CD4-positive, alpha-beta T cell treated with Interleukin-1 beta for 1 hour (primary cell): ENCODE results near the gene ARL14.
A peak's percentile ranks its signal among the peaks of the same experiment; 100 is the strongest.

Source experiments
- DNase-seq, 2 donors: peaks; one replicate each; pipeline ENCODE4 v3.0.0-alpha.2; 2020 to 2022

ARL14 gene

DNA sequence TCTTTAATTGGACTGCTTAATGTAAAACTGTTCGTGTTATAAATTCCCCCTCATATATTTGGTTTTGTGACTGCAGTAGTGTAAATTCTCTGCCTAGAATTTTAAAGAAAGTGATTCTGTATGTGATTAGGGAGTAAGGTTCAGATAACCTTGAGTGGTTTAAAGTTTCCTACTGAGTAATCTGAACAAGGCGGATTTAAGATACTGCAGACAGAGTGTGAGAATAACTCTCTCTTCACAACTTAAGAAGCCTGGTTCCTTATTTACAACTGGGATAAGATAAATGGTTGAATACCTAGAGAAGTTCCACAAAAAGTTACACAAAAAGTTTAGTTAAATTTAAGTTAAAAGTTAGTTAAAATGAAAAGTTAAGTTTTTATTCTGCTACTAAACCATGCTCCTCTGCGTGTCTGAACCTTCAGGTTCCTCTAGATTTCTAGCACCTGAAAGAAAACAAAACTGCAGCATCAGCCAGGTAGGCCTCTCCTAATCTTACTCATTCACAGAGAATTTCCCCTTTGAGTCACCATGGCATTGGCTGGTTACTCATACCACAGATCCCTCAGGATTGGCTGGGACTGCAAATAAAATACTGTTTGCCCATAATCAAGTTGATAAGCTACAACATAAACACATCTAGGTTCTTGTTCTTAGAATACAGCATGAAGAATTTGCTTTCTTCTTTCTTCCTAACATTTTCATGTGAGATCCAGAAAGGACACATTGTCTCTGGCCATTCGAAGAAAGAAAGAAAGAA, at the start of gene ARL14:
TSS of gene ARL14 (plus strand) at position 614 of the 757 bp plus-strand sequence. CDS start 187 bp downstream, outside the sequence.
- no peak for DNase-seq

DNA sequence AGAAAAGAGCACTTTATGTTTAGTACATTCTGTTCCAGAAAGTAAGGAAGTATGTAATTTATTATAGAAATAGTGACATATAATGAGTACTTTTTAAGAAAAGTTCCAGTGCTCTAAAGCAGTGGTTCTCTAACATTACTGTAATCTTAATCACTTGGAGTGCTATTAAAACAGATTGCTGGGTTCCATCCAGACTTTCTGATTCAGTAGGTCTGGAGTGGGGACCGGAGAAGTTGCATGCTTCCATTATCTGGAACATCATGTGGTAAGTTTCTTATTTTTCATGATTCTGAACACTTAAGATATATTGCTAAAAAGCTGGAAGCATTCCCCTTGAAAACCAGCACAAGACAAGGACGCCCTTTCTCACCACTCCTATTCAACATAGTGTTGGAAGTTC, 47.5 kb upstream of the ARL14 start:
- no peak for DNase-seq

DNA sequence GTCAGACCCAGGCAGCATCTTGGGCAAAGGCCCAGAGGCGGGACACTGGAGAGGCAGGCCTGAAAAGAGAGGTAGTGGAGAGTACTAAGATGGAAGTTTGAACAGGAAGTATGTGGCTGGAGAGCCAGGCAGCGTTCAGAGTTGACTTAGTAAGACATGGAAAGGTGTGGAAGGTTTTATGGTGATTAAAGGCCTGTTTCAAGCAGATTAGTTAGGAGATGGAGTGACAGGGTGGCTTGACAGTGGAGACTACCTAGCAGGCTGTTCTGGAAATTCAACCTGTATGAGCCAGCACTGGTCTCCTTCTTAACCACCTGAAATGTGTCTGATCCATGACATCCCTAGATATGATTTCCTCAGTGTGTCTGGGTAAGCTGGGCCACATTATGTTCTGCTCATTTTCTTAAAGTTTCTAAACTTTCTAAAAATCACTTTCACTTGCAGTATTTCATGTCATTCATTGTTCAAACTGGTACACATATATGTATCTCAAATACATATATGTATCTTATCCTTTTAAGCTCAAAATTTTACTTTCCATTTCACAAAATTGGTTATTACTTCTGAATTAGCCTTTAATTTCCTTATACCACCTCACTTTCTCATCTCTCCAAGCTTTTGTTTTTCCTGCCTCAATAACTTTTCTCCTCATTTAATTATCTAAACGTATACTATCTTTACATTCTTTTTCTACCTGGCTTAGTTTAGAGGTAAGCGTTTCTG, 43.4 kb upstream of the ARL14 start:
- no peak for DNase-seq

DNA sequence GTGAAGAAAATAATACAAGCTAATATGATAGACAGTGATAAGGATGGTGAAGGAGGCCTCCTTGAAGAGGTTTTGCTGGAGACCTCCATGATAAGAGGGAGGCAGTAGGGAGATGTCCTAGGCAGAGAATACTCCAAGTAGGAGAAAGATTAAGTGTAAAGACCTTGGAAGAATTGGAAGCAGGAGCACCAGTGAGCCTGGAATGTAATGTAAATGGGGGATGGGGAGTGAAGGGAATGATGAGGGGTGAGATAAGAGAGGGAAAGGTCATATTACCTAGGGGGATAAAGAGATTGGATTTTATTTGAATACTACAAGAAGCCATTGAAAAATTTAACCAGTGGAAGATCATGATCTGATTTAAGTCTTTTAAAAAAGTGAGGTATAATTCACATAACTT, 41.7 kb upstream of the ARL14 start:
- DNase-seq, result no peak

DNA sequence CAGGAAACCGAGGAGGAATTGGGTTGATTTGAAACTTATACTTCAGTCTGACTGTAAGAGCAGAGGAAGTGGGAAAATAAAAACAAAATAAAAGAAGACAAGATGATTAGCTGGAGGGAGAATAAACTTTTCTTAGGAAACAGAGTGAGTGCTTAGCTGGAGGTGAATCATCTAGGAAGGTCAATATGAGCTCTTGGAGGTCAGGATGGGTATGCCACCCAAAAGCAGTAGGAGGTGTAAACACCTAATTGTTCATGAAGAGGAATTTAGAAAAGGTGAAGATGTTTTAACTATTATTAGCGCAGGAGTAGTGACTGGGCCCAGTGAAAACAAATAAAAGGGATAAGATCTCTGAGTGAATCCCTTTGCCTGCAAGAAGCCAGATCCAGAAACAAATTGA, 39.9 kb upstream of the ARL14 start:
- no peak for DNase-seq

DNA sequence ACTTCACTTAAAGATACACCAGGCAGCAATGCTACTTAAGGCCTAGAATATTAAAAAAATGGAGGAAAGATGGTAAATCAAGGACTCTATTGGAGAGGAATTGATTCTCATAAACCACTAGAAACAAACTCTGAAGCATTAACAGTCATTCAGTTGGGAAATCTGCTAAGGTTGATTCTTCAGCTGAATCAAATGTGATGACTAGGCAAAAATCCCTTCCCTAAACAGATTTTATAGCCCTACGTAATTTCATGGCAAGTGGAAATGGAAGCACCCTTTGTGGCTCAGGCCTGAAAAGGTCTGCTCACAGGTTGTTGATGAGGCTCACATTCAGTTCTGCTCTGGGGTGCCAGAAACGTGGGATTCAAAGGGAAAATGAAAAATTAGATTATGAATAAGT, 38.8 kb upstream of the ARL14 start:
- no peak for DNase-seq

DNA sequence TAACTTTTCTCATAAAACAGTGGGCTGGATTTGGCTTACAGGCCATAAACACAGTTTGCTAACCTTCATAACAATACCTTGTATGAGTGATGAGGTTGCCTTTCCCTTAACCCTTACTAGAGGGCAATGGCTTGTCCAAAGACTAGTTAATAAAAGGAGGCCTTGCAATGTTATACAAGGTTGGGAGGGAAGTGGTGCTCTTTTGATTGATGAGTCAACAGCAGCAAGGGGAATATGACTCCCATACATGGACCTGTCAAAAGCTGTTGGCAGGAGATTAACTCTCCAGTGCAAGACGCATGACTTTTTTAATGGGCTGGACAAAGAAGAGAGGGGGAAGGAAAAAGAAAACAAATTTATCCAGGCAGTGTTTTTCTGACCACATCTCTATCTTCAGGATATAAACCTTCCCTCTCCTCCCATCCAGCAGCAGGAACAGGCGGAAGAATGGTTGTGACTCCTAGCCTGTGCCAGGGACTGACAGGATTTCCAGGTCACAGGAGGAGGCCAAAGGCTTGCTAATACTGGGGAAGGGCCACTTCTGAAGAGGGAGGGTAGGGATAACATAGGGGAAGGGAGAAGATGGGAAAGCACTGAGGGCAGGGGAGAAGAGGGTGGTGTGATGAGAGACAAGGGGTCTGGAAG, 35.2 kb upstream of the ARL14 start:
- DNase-seq, result no peak

DNA sequence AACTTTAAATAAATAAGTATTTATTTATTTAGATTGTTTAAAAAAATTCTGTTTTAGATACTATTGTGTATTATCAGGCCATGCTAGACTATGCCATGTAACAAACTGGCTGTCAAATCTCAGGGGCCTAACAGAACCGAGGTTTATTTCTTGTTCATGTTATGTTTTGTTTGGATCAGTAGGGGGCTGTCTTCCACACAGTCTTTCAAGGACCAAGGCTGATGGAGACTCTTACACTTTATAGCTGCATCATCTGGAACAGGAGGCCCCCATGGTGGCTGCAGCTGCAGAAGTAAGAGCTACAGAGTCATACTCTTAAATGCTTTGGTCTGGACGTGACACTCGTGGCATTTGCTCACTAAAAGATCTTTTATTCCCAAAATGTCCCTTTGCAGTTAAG, 33.0 kb upstream of the ARL14 start:
- no peak for DNase-seq

DNA sequence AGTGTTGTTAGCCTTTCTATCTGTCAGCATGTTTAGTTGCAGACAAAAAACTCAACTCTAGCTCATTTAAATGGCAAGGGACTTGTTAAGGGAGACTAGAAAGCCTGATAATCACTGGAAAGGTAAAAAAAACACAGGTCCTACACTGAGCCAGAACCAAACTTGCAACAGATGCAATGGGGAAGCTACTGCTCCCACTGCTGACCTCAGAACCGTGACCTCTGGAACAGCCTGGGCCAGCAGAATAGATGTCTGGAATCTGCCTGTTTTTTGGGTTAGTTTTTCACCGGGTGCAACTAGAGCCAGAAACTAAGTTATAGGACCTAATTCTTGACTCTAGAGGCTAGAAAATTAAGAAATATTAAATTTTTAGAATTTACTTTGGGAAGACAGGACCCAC, 32.5 kb upstream of the ARL14 start:
- no peak for DNase-seq

DNA sequence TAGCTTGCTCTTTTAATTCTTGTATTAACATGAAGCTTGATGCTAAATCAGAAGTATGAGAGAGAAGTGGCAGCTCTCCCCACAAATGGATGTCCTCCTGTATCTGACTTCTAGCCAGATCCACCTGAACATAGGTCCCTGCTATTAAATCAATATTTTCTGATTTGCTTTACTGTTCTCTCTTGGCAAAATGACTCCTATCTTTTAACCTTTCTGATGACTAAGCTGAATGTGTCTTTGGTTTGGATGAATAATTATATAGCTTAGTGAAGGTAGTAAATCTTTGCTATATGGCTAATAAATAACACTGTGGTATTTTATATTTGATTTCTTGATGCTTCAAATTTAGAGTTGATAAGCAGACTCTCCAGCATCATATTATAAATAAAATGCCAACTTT, 28.3 kb upstream of the ARL14 start:
- DNase-seq, result no peak

DNA sequence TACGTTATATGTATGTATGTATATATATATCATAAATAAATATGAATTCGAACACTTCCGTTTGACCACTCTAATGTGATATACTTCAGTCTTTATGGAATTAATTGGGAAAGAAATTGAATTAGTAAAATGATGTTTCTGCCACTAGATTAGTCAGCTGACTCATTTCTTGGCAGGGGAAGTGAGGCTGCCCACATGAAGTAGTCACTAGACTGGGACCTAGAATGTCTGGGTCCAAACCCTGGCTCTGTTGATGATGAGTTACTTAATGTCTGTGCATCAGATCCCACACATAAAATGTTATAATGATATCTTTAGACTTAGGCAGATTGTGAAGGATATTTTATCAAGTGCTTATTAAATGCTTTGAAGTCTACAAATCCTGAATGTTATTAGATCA, 27.4 kb upstream of the ARL14 start:
- no peak for DNase-seq

DNA sequence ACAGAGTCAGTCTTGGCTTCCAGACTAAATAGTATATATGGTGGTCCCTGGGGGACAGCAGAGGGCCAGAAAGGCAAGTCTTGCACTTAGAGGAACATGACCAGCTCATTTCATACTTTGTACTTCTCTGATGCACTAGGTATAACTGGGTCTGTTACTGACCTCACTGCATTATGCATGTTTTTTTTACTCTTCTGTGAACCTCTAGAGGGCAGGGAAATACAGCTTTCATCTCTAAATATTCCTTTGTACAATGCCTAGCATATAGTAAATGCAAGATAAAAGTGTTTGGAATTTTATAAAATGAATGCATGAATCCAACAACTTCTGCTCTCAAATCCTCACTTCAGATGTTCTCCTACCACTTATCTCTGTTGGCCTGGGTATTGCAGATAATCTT, 23.4 kb upstream of the ARL14 start:
- no peak for DNase-seq

DNA sequence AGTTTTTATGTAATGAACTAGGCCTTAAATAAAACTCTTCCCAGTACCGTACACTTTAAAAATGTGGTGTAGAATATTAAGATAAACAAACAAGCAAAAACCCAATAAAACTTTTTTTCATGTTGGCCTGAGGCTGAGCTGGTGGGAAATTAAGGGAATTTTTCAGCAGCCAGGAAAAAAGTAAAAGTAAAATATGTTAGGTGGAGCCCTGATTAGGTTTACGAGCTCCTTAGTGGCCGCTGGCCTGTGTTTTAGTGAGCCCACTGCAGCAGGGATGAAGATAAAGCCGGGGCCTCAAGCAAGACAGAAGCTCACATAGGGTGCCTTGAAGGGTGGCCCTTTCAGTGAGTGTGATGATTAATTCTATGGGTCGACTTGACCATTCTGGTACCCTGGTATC, 16.1 kb upstream of the ARL14 start:
- no peak for DNase-seq

DNA sequence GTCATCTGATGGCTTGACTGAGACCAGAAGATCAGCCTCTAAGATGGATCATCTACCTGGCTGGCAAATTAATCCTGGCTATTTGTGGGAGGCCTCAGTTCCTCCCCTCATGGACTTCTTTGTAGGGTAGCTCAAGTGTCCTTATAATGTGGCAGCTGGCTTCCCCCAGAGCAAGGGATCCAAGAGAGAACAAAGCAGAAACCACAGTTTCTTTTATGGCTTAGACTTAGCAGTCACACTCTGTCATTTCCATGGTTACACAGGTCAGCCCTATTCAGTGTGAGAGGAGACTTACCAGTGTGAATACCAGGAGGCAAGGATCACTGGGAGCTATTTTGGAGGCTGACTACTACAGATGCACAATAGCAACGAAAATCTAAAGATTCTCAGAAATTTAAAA, 15.3 kb upstream of the ARL14 start:
- no peak for DNase-seq

DNA sequence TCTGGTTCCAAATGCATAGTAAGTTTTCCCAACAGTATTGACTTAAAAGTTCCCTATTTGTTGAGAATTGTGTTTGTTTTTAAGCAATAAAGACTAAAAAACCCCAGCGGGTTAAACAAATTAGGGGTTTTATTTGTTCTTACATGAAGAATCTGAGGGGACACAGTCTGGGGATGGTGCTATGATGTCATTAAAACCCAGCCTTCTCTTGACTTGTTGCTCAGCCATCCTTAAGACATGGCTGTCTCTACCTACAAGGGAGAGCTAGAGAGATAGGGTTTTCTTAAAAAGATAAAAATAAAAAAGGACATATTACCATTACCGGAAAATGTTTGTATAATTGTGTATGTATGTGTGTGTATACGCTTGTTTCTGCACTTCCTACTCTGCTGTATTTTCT, 11.7 kb upstream of the ARL14 start:
- no peak for DNase-seq

DNA sequence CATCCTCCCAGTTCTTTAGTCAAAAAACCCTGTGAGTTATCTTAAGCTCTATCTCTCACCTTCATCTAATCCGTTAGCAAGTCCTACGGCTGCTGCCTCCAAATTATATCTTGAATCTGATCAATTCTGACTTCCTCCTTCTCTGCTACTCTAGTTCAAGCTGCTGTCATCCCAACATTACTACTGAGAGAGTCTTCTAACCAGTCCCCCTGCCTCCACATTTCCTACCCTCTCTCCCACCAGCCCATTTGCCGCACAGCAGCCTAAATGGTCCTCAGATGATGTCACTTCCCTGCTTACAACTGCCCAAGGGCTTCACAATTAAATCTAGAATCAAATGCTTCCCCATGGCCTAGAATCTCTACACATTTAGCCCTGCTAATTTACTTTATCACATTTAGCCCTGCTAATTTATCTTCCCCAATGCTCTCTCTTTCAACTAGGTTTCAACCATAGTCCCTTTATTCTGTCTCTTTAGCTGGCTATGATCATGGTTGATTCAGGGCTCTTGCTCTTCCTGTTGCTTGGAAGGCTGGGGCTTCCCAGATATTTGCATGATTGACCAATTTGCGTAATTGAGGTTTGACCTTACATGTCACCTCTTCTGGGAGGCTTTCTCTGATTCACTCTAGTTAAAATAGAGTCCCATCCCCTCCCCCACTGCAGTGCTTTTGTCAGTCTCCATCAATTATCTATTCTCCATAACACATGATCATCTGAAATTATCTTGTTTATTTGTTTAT, 11.0 kb upstream of the ARL14 start:
- peak in 1 of 2 donors; percentile 13 for DNase-seq

DNA sequence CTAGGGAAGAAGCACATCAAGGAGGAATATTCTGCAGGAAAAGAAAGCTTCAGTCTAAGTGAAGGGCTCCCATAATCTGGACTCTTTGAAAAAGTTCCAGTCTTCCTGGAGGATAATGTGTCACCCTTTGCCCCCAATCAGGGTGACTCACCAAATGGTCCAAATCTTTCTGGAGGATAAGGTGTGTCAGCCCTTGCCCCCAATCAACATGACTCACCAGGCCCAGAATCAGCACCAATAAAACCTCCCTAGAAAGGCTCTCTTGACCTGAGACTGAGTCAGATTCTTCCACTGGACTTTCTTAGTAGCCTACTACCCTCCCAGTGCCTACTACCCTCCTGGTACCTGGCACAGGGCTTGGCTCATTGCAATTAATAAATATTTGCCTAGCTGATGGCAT, 9.5 kb upstream of the ARL14 start:
- no peak for DNase-seq

DNA sequence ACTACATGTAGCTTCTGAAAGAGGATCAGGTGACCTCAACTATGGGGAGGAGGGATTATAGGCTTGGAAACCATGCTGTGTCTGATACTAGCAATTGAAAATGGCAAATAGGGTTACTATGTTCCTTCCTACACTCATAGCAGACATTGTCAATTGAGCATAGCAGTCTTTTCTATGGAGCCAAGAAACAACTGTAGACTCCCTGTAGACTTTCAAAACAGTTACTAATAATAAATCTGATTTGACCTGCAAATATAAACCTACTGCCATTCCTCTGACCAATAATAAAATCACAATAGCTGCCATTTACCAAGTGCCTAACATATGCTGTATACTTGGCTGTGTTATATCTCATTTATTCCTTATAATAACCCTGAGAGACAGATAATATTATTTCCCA, 8.5 kb upstream of the ARL14 start:
- no peak for DNase-seq

DNA sequence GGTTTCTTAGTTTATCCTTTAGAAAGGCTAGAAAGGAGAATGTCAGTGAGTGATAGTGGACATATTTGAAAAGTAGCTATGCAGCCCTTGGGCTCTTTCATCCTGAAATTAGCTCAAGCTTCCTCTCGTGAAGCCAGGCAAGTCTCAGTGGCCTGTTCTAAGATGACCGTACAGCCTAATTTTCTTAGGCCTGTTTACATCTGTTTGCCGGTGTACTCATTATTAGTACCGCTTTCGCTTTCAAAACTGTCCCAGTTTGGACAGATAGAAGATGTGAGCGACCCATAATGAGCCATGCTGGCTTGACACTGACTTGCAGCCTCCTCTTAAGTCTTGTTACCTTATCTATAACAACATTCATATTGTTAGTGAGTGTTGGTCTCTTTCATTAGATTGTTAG, 5.7 kb upstream of the ARL14 start:
- no peak for DNase-seq

DNA sequence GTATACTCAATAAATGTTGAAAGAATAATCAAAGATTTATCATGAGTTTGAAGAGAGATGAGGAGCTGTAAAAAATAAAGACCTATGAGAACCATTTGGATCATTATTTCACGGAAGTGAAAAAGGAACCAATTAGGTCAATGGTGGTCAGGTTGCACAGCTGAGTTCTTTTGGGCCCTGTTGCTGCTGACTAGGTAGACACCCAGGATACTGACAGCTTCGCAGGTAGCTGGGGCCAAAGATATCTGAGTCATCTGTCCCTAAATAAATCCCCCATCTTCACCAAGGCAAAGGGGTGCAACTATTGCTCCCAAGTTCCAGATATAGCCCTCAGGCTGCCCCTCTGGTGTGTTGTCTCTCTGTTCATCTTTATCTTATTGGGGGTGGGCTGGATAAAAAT, 5.0 kb upstream of the ARL14 start:
- DNase-seq, result no peak

DNA sequence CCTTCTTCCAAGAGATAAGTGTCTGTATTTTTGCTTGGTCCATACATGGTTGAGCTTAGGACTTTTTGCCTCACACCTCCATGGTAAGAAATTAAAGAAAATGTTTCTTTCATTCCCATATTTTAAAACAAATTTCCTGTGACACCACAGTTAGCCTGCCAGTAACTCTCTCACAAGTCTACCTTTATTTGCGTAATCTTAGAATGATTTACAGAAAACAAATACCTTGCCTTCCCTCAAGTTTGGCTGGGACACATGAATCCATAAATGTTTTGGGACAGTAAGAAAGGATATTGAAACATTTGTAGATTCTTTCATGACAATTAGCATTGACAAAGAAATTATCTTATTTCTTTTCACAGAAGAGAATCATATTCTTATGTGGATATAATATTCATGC, 3.8 kb upstream of the ARL14 start:
- no peak for DNase-seq

DNA sequence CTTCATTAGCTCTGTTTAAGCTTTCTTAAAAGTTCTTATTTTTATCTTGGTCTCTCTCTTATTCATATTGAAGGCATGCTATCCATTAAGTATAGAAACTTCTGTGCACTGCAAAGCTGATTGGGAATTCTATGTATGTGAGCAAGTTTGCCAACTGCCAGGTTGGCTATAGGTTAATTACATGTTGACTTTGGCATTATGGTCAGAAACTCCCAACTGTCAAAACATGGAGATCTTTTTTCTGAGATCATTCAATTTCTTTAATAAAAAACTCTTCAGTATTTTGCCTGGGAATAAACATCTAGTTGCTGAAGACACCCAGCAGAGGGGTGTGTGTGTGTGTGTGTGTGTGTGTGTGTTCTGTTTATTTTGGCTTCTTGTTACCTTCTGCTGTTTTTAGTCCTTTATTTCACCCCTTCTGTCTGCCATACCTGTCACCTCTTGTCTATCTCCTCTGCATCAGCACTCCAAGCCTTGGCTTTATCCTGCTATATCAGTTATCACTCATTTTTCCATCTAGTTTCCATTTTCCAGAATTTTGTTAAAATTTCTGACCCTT, 1.3 kb upstream of the ARL14 start:
- no peak for DNase-seq

DNA sequence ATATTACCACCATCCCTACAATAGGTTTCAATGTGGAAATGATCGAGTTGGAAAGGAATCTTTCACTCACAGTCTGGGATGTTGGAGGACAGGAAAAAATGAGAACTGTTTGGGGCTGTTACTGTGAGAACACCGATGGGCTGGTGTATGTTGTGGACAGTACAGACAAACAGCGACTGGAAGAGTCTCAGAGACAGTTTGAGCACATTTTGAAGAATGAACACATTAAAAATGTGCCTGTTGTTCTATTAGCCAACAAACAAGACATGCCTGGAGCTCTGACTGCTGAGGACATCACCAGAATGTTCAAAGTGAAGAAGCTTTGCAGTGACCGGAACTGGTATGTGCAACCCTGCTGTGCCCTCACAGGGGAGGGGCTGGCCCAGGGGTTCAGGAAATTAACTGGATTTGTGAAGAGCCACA, 510 bp downstream of the ARL14 start:
- no peak for DNase-seq
